Breast epithelium (tissue), 3 donors: Measurements from ENCODE around the gene ZC3H15.

Experiments used
- POLR2AphosphoS5 ChIP-seq, 3 donors: sonication (generic); formaldehyde crosslinking; IDR thresholded peaks; one replicate each; pipeline ENCODE4 v1.6.1; 2017; ENCODE audit warnings: antibody characterized with exemption in 3 of 3
- TF ChIP-seq, protein P1 (sequence below), 3 donors: fragments of 450-650 bp; IDR thresholded peaks; one replicate each; pipeline ENCODE4 v1.5.1; 2016 to 2017; ENCODE audit warnings: antibody characterized with exemption in 3 of 3, mild to moderate bottlenecking in 3 of 3, moderate library complexity in 3 of 3

DNA sequence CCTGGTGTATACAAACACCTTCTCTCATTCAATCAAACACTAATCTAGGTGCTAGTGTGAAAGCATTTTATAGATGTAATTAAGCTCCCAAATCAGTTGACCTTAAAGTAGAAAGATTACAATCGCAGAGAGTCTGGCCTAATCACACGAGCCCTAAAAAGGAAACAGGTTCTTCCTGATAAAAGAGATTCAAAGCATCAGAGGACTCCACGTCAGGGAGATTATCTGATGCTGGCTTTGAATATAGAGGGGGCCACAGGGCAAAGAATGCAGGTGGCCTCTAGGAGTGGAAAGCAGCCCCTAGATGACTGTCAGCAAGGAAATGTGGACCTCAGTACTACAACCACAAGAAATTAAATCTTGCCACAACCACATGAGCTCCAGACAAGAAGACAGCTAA is 28.2 kb upstream of the ZC3H15 start:
- TF ChIP-seq, protein P1, sequence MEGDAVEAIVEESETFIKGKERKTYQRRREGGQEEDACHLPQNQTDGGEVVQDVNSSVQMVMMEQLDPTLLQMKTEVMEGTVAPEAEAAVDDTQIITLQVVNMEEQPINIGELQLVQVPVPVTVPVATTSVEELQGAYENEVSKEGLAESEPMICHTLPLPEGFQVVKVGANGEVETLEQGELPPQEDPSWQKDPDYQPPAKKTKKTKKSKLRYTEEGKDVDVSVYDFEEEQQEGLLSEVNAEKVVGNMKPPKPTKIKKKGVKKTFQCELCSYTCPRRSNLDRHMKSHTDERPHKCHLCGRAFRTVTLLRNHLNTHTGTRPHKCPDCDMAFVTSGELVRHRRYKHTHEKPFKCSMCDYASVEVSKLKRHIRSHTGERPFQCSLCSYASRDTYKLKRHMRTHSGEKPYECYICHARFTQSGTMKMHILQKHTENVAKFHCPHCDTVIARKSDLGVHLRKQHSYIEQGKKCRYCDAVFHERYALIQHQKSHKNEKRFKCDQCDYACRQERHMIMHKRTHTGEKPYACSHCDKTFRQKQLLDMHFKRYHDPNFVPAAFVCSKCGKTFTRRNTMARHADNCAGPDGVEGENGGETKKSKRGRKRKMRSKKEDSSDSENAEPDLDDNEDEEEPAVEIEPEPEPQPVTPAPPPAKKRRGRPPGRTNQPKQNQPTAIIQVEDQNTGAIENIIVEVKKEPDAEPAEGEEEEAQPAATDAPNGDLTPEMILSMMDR (IDR thresholded peaks at IDR 0.05): no peak
- TF ChIP-seq POLR2AphosphoS5 (IDR thresholded peaks at IDR 0.05): no peak
